IMR-90 (cell line): ENCODE results near the gene WDCP. TPM values are rescaled to one million over a fixed set of nuclear protein-coding genes. Genes with fewer than 3 reads are reported as not detected.

Experiments used
- ATAC-seq: fragments of 200-7000 bp; cut with Tn5 transposase; 2 replicates; pipeline ENCODE4 v1.9.1; 2020; ENCODE audit warnings: low read depth, mild to moderate bottlenecking, moderate library complexity
- BruUV-seq: library from RNA; stranded (reverse); fragments of 400-500 nt; replicated peaks from 2 replicates; lab custom pipeline; 2021; lab: Mats Ljungman, UMichigan
- CTCF ChIA-PET: fragments of 300-600 bp; formaldehyde crosslinking; extraction: SDS; loops from one replicate; lab custom pipeline; 2021; ENCODE audit warnings: antibody characterized with exemption; lab: Yijun Ruan, JAX
- POLR2A ChIA-PET: fragments of 300-600 bp; sonication (Branson Sonifier 250); formaldehyde crosslinking; loops from one replicate; lab custom pipeline; 2022; ENCODE audit warnings: antibody characterized with exemption; ENCODE audit not compliant: unreplicated experiment; lab: Charles Lee
- DNase-seq: peaks from one replicate; pipeline ENCODE4 v3.0.0; 2013
- H2AFZ ChIP-seq: replicated peaks from 2 replicates; pipeline ENCODE3; 2013; ENCODE audit warnings: low read length, mild to moderate bottlenecking; ENCODE audit not compliant: poor library complexity
- H2AK5ac ChIP-seq: 2 replicates; pipeline ENCODE4 v1.6.1; 2013; ENCODE audit warnings: low read depth, low read length, inconsistent platforms
- H2AK9ac ChIP-seq: replicated peaks from 2 replicates; pipeline ENCODE3; 2013; ENCODE audit warnings: mild to moderate bottlenecking, low read depth, low read length, moderate library complexity; ENCODE audit not compliant: poor library complexity
- H2BK120ac ChIP-seq: 2 replicates; pipeline ENCODE4 v1.6.1; 2013; ENCODE audit warnings: low read depth, low read length, inconsistent platforms
- H2BK15ac ChIP-seq: 3 replicates; pipeline ENCODE4 v1.6.1; 2013; ENCODE audit warnings: low read depth, low read length, inconsistent platforms
- H2BK20ac ChIP-seq: 2 replicates; pipeline ENCODE4 v1.6.1; 2013; ENCODE audit warnings: low read depth, mild to moderate bottlenecking, inconsistent platforms, low read length, moderate library complexity
- H2BK5ac ChIP-seq: 2 replicates; pipeline ENCODE4 v1.6.1; 2013; ENCODE audit warnings: mild to moderate bottlenecking, low read depth, low read length, inconsistent platforms; ENCODE audit not compliant: poor library complexity, severe bottlenecking
- H3K14ac ChIP-seq: replicated peaks from 2 replicates; pipeline ENCODE4 v1.6.1; 2013; ENCODE audit warnings: low read depth, low read length, inconsistent platforms
- H3K18ac ChIP-seq: 2 replicates; pipeline ENCODE4 v1.6.1; 2013; ENCODE audit warnings: low read depth, low read length, control low read depth
- H3K23ac ChIP-seq: 2 replicates; pipeline ENCODE4 v1.6.1; 2013; ENCODE audit warnings: low read depth, low read length, inconsistent platforms
- H3K27ac ChIP-seq: 2 replicates; pipeline ENCODE4 v1.5.1; 2013; ENCODE audit warnings: mild to moderate bottlenecking, control low read depth, low read length; ENCODE audit not compliant: insufficient read depth
- H3K27me3 ChIP-seq: 2 replicates; pipeline ENCODE4 v1.6.1; 2013; ENCODE audit warnings: low read length; ENCODE audit not compliant: control insufficient read depth, insufficient read depth
- H3K36me3 ChIP-seq: 2 replicates; pipeline ENCODE4 v1.6.1; 2013; ENCODE audit warnings: low read length, mixed read lengths; ENCODE audit not compliant: control insufficient read depth, insufficient read depth
- H3K4ac ChIP-seq: 2 replicates; pipeline ENCODE4 v1.6.1; 2013; ENCODE audit warnings: low read depth, low read length, inconsistent platforms
- H3K4me1 ChIP-seq: 2 replicates; pipeline ENCODE4 v1.6.1; 2013; ENCODE audit warnings: low read length, mixed read lengths; ENCODE audit not compliant: control insufficient read depth, insufficient read depth
- H3K4me2 ChIP-seq: 2 replicates; pipeline ENCODE4 v1.6.1; 2013; ENCODE audit warnings: low read depth, mild to moderate bottlenecking, control low read depth, low read length, moderate library complexity
- H3K4me3 ChIP-seq: 2 replicates; pipeline ENCODE4 v1.5.1; 2013; ENCODE audit warnings: low read depth, mild to moderate bottlenecking, control low read depth, low read length, moderate library complexity; ENCODE audit not compliant: insufficient read depth
- H3K56ac ChIP-seq: 2 replicates; pipeline ENCODE4 v1.6.1; 2013; ENCODE audit warnings: low read length, inconsistent platforms; ENCODE audit not compliant: insufficient read depth; ENCODE audit errors: extremely low read depth
- H3K79me1 ChIP-seq, 2 experiments: 2 replicates each; pipeline ENCODE4 v1.6.1; 2013; ENCODE audit warnings: low read length in 2 of 2, inconsistent platforms in 1 of 2, low read depth in 1 of 2
- H3K9ac ChIP-seq: 2 replicates; pipeline ENCODE4 v1.6.1; 2013; ENCODE audit warnings: low read depth, low read length, control low read depth
- H3K9me1 ChIP-seq: 2 replicates; pipeline ENCODE4 v1.6.1; 2013; ENCODE audit warnings: low read length, inconsistent platforms; ENCODE audit not compliant: insufficient read depth
- H3K9me3 ChIP-seq: 2 replicates; pipeline ENCODE4 v1.6.1; 2013; ENCODE audit warnings: low read length; ENCODE audit not compliant: control insufficient read depth, insufficient read depth
- H4K20me1 ChIP-seq: 2 replicates; pipeline ENCODE4 v1.6.1; 2013; ENCODE audit warnings: low read length, inconsistent platforms; ENCODE audit not compliant: insufficient read depth
- H4K5ac ChIP-seq: 2 replicates; pipeline ENCODE4 v1.6.1; 2013; ENCODE audit warnings: mild to moderate bottlenecking, low read depth, low read length, control low read depth
- H4K8ac ChIP-seq, 2 experiments: 2 replicates each; pipeline ENCODE4 v1.6.1; 2013; ENCODE audit warnings: low read depth in 2 of 2, low read length in 2 of 2, control low read depth in 1 of 2, inconsistent platforms in 1 of 2
- H4K91ac ChIP-seq: 2 replicates; pipeline ENCODE4 v1.6.1; 2013; ENCODE audit warnings: low read depth, low read length, inconsistent platforms; ENCODE audit not compliant: insufficient read depth
- BHLHE40 ChIP-seq: fragments of 150-350 bp; IDR thresholded peaks from 2 replicates; pipeline ENCODE4 v1.6.1; 2016; ENCODE audit warnings: mild to moderate bottlenecking, low read depth, low read length
- CEBPB ChIP-seq: IDR thresholded peaks from 2 replicates; pipeline ENCODE4 v1.6.1; 2012; ENCODE audit warnings: low read depth, low read length, improper control_type of control experiment
- CHD1 ChIP-seq: IDR thresholded peaks from 2 replicates; pipeline ENCODE4 v1.6.1; 2012; ENCODE audit warnings: low read depth, low read length, improper control_type of control experiment
- FOS ChIP-seq: fragments of 150-350 bp; IDR thresholded peaks from 2 replicates; pipeline ENCODE4 v1.6.1; 2016; ENCODE audit warnings: low read depth, low read length
- MAFK ChIP-seq: IDR thresholded peaks from 2 replicates; pipeline ENCODE4 v1.6.1; 2012; ENCODE audit warnings: low read depth, low read length, improper control_type of control experiment
- MAZ ChIP-seq: IDR thresholded peaks from 2 replicates; pipeline ENCODE4 v1.6.1; 2012; ENCODE audit warnings: low read depth, mild to moderate bottlenecking, low read length, improper control_type of control experiment, moderate library complexity, borderline replicate concordance
- MXI1 ChIP-seq: IDR thresholded peaks from 2 replicates; pipeline ENCODE4 v1.6.1; 2012; ENCODE audit warnings: low read depth, mild to moderate bottlenecking, low read length, moderate library complexity, borderline replicate concordance
- NFE2L2 ChIP-seq: fragments of 150-350 bp; IDR thresholded peaks from 2 replicates; pipeline ENCODE4 v1.6.1; 2016; ENCODE audit warnings: low read depth, mild to moderate bottlenecking, low read length
- POLR2A ChIP-seq: IDR thresholded peaks from 2 replicates; pipeline ENCODE4 v1.6.1; 2012; ENCODE audit warnings: mild to moderate bottlenecking, low read depth, low read length
- RAD21 ChIP-seq: IDR thresholded peaks from 2 replicates; pipeline ENCODE4 v1.6.1; 2012; ENCODE audit warnings: low read length, improper control_type of control experiment
- RCOR1 ChIP-seq: IDR thresholded peaks from 2 replicates; pipeline ENCODE4 v1.6.1; 2012; ENCODE audit warnings: mild to moderate bottlenecking, low read length, improper control_type of control experiment; ENCODE audit not compliant: insufficient replicate concordance
- RFX5 ChIP-seq: IDR thresholded peaks from 2 replicates; pipeline ENCODE4 v1.8.0; 2012; ENCODE audit warnings: low read depth, mild to moderate bottlenecking, low read length, moderate library complexity
- SMC3 ChIP-seq: fragments of 150-350 bp; IDR thresholded peaks from 2 replicates; pipeline ENCODE4 v1.6.1; 2016; ENCODE audit warnings: low read depth, mild to moderate bottlenecking, antibody characterized with exemption, low read length, moderate library complexity
- WGBS, 2 experiments: methylation state at CpG; one replicate each; pipeline versions ENCODE4 v1.1.5 to v1.1.7; 2013; ENCODE audit warnings: missing lambda C conversion rate in 2 of 2; ENCODE audit not compliant: insufficient read length in 1 of 2; ENCODE audit errors: extremely low coverage in 2 of 2; 5-methylcytosine and 5-hydroxymethylcytosine counted together
- dilution Hi-C: fragments of 300-500 bp; cut with HindIII; formaldehyde crosslinking; loops from one replicate; pipeline ENCODE4 v1.14.3; 2018; ENCODE audit warnings: low sequenced_read_pairs; ENCODE audit not compliant: unreplicated experiment
- in situ Hi-C: fragments of 300-500 bp; cut with MboI; formaldehyde crosslinking; loops from 3 replicates; pipeline ENCODE4 v1.14.3; 2019; ENCODE audit warnings: low sequenced_read_pairs, inconsistent platforms, mixed read lengths
- intact Hi-C: fragments of 100-400 bp; cut with micrococcal nuclease; formaldehyde crosslinking; loops from 2 replicates; pipeline ENCODE4 v1.10.0; 2022
- polyA plus RNA-seq, 3 experiments: library from polyadenylated mRNA; depleted of rRNA; stranded (reverse); fragments of >200 nt; gene quantifications; 2 replicates each; pipeline ENCODE4 v1.2.3, GENCODE V29; 2012; ENCODE audit warnings: low replicate concordance in 1 of 3
- total RNA-seq: library from RNA; depleted of rRNA; stranded (reverse); fragments of >200 nt; gene quantifications from 2 replicates; pipeline ENCODE4 v1.2.3, GENCODE V29; 2012
- TF ChIP-seq, protein P1 (sequence below): fragments of 150-350 bp; IDR thresholded peaks from 2 replicates; pipeline ENCODE4 v1.6.1; 2017; ENCODE audit warnings: mild to moderate bottlenecking, antibody characterized with exemption, low read length, low read depth
- TF ChIP-seq, protein P2 (sequence below): fragments of 150-350 bp; IDR thresholded peaks from 2 replicates; pipeline ENCODE4 v1.6.1; 2016; ENCODE audit warnings: low read depth, mild to moderate bottlenecking, low read length, moderate library complexity, borderline replicate concordance
- TF ChIP-seq, protein P3 (sequence below): conservative IDR thresholded peaks from 2 replicates; pipeline ENCODE4 v1.5.1; 2012; ENCODE audit warnings: mild to moderate bottlenecking, low read depth, low read length, improper control_type of control experiment

The WDCP gene
- total and polyA plus RNA-seq, 2 of the 4 experiments (the other 2 are of a cell fraction), result 6.8 to 18.6 TPM

DNA sequence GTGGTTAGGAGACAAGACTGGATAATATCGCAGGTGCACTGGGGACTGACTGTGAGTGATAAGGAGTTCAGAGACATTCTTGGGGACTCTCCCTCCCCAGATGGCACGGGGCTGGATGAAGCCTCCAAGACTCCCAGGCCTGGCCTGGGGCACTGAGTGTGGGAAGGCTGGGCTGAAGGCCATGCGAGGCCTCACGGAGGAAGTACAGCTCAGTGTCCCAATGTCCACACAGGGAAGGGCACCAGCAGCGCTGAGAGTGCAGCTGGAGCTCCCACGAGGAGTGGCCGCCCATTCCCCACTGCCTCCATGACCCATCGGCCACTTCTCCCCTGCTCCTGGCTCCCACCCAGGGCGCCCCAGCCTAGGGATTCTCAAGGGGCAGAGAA is 30.8 kb downstream of the WDCP start:
- 100% methylated on average over 1 of the region's 9 CpGs; no CpG with 5 or more reads in 1 of the 2 experiments for WGBS, 2 experiments
- H2BK20ac ChIP-seq, result peak overlapping the region; percentile 92
- peak overlapping the region; percentile 27; the same call in 1 of the 2 replicates for H3K9ac ChIP-seq
- peak overlapping the region; percentile 74 to 82 for H4K8ac ChIP-seq
- peaks cover 10% of the 10 kb centered on the region for H3K4me1 ChIP-seq
- BruUV-seq, result no TSS peak
- no peaks in the 10 kb centered on the region for H3K27me3 ChIP-seq
- H3K36me3 ChIP-seq, result no peaks in the 10 kb centered on the region
- peak overlapping the region; percentile 87 for H2AFZ ChIP-seq
- peaks cover 19% of the 10 kb centered on the region; the same call in 1 of the 2 replicates for H3K9me1 ChIP-seq
- H3K4ac ChIP-seq, result peak overlapping the region; percentile 95
- peak overlapping the region; percentile 98; the same call in 2 of the 3 replicates for H2BK15ac ChIP-seq
- dilution Hi-C loops (no loop called here), in situ Hi-C loops (no loop called here), intact Hi-C loops (no loop called here)
- H3K14ac ChIP-seq, result peak overlapping the region; percentile 45
- no peaks in the 10 kb centered on the region for H3K9me3 ChIP-seq
- H3K4me3 ChIP-seq, result no peak overlapping the region
- H4K91ac ChIP-seq, result peak overlapping the region; percentile 97
- no peaks in the 10 kb centered on the region for H4K20me1 ChIP-seq
- ChIA-PET CTCF (interaction anchor here (0.7 kb wide), 1 partner anchor 802 kb away, joined by 4 read pairs; no protein-coding TSS in a partner anchor), POLR2A (no interaction called here)
- peak overlapping the region; percentile 98 for H2AK5ac ChIP-seq
- ATAC-seq (no peak; the same call in 1 of the 2 replicates), DNase-seq (no peak)
- peak overlapping the region; percentile 19 for H3K23ac ChIP-seq
- peak overlapping the region; percentile 91 for H2BK120ac ChIP-seq
- H3K4me2 ChIP-seq, result no peak overlapping the region
- H3K56ac ChIP-seq, result no peak overlapping the region
- H3K79me1 ChIP-seq, result peaks cover 0 to 3% of the 10 kb centered on the region in 2 experiments; a peak in 1 of 4 replicates
- peak overlapping the region; percentile 94 for H2AK9ac ChIP-seq
- peak overlapping the region; percentile 50; the same call in 1 of the 2 replicates for H3K18ac ChIP-seq
- peak overlapping the region; percentile 21; the same call in 1 of the 2 replicates for H4K5ac ChIP-seq
- no peak for TF ChIP-seq MAZ
- no peak for TF ChIP-seq RAD21
- TF ChIP-seq, protein P1, sequence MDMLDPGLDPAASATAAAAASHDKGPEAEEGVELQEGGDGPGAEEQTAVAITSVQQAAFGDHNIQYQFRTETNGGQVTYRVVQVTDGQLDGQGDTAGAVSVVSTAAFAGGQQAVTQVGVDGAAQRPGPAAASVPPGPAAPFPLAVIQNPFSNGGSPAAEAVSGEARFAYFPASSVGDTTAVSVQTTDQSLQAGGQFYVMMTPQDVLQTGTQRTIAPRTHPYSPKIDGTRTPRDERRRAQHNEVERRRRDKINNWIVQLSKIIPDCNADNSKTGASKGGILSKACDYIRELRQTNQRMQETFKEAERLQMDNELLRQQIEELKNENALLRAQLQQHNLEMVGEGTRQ, result no peak
- no peak for TF ChIP-seq NFE2L2
- no peak for TF ChIP-seq SMC3
- TF ChIP-seq BHLHE40, result no peak
- TF ChIP-seq, protein P2, sequence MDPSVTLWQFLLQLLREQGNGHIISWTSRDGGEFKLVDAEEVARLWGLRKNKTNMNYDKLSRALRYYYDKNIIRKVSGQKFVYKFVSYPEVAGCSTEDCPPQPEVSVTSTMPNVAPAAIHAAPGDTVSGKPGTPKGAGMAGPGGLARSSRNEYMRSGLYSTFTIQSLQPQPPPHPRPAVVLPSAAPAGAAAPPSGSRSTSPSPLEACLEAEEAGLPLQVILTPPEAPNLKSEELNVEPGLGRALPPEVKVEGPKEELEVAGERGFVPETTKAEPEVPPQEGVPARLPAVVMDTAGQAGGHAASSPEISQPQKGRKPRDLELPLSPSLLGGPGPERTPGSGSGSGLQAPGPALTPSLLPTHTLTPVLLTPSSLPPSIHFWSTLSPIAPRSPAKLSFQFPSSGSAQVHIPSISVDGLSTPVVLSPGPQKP, result no peak
- TF ChIP-seq RCOR1, result no peak
- TF ChIP-seq RFX5, result no peak
- TF ChIP-seq CEBPB, result no peak
- no peak for TF ChIP-seq CHD1
- no peak for TF ChIP-seq MXI1
- TF ChIP-seq POLR2A, result no peak
- no peak for TF ChIP-seq MAFK
- TF ChIP-seq, protein P3, sequence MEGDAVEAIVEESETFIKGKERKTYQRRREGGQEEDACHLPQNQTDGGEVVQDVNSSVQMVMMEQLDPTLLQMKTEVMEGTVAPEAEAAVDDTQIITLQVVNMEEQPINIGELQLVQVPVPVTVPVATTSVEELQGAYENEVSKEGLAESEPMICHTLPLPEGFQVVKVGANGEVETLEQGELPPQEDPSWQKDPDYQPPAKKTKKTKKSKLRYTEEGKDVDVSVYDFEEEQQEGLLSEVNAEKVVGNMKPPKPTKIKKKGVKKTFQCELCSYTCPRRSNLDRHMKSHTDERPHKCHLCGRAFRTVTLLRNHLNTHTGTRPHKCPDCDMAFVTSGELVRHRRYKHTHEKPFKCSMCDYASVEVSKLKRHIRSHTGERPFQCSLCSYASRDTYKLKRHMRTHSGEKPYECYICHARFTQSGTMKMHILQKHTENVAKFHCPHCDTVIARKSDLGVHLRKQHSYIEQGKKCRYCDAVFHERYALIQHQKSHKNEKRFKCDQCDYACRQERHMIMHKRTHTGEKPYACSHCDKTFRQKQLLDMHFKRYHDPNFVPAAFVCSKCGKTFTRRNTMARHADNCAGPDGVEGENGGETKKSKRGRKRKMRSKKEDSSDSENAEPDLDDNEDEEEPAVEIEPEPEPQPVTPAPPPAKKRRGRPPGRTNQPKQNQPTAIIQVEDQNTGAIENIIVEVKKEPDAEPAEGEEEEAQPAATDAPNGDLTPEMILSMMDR, result no peak
- TF ChIP-seq FOS, result no peak
- H2BK5ac ChIP-seq, result peak overlapping the region; percentile 74
- H3K27ac ChIP-seq, result peak overlapping the region; percentile 49
